Effector CD8-positive, alpha-beta T cell (primary cell): Measurements from ENCODE around the gene SUSD6.

Source experiments
- DNase-seq: peaks from one replicate; lab custom pipeline; 2025; lab: John Stamatoyannopoulos, UW

Gene SUSD6

DNA sequence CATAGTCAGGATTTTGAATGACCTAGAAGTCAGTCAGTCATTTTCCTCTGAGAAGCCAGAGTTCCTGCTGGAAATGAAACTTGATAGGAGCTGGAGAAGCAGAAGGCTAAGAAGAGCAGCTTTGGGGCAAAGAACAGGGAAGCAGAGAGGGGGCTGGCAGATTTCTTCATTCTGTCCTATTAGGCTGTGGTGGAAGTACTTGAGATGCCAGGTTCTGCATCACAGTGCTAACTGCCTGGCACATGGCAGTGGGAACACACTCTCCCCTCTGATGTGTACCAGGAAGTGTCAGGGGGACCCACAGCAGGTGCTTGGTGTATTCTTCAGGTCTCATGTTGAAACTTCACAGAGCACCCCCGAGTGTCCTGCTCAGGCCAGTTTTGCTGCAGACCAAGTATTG is 61.0 kb downstream of the SUSD6 start:
- DNase-seq, result no peak

DNA sequence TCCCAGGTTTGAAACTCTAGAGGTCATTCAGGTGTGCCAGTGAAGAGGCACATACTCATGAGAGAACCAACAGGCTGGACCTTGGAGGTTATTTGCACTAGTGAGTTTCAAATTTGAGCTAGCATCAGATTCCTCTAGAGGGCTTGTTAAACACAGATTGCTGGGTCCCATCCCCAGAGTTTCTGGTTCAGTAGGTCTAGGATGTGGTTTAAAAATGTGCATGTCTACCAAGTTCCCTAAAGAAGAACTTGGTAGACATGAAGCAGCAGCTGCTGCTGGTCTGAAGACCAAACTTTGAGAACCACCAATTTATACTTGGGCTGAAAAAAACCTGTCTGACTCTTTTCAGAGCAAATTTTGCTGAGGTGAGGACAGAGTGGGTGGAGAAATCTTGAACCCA is 61.7 kb downstream of the SUSD6 start:
- no peak for DNase-seq

DNA sequence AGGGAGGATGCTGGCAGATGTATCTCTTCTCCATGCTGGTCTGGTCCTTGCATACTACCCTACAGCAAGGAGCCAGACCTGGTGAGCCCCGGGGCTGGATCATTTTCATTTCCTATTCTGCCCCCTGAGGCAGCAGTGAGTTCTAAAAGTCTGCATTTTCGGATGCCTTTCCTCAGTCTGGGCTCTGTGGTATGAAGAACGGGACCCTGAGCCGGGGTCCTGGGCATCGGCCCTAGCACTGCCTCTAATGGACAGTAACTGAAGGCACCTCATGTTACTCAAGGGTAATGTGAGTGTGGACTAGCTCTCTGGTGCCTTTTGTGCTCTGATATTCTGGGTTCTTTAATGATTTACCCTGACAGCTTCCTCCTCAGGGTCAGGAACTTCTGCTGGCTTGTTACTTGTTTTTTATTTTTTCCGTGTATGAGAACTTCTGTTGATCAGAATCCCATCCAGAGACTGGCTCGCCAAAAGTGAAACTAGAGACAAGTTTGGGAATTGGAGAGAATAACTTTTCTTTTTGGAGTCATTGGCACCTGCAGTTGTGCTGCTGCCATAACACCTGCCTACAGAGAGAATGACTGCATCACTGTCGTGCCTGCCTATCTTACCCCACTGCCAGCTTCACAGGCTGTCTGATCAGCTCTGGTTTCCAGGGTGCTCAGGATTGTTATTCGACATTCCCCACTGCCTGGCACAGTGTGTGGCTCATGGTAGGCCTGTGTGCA is 62.3 kb downstream of the SUSD6 start:
- no peak for DNase-seq

DNA sequence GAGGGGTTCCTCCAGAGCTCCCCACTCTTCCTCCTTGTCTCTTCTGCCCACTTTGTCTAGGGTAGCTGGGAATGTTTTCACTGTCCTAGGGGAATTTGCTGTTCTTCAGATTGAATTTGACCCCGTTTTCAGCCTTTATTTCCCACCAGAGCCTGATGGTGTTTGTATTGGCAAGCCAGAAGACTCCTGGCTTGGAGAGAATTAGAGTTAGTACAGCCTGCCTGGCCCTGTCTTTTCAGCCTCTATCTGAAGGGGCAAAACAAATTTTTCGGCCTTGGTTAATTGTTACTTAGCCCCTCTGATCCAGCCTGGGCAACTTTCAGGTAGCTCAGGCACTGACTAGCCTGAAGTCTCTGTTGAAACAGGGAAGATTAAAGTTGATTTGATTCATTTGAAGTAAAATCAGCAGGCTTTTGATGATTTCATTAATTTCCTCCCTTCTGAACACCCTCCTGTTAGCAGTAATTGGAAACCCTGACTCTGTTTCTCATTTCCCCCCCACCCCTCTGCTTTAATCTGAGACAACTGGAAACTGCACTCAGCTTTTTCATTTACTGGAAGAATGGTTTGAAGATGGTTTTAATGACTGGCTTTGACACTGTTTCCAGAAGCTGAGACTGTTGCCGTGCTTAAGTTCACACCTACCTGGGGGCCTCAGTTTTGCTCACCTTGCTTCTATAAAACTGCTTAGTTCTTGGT is 63.3 kb downstream of the SUSD6 start:
- no peak for DNase-seq

DNA sequence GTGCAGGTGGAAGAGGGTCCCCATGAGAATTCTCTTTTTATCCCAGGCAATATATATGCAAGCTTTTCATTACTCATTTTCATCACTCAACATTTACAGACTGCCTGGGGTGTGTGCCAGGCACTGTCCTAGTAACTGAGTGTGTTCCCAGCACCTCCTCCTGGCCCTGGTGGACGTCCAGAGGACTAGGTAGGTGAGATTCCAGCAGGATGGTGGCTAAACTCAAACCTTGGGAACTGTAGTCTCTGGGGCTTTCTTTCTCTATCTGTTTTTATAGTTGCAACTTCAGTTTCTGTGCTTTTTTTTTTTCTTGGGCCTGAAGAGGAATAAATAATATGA is 63.8 kb downstream of the SUSD6 start:
- no peak for DNase-seq

DNA sequence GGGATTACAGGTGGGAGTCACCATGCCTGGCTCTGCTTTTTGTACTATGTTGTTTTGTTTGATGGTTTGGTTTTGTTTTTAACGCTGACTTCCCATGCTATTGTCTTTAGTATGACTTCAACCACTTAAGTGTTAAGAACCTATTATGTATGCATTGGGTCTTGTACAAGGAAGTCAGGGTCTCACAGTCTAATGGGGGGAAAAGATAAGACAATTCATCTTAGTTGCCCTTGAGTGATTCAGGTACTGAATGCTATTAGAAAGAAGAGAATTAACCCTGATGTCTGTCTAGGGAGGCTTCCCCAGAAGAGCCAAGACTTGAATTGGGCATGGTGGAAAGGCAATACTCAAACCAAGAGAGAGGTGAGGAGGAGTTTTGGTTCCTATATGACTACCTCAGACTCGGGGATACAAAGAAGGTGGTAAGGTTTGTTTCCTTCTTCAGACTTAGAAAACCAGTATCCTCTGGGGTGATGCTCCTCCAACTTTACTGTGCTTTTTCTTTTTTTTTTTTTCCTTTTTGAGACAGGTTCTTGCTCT is 64.6 kb downstream of the SUSD6 start:
- DNase-seq, result no peak

DNA sequence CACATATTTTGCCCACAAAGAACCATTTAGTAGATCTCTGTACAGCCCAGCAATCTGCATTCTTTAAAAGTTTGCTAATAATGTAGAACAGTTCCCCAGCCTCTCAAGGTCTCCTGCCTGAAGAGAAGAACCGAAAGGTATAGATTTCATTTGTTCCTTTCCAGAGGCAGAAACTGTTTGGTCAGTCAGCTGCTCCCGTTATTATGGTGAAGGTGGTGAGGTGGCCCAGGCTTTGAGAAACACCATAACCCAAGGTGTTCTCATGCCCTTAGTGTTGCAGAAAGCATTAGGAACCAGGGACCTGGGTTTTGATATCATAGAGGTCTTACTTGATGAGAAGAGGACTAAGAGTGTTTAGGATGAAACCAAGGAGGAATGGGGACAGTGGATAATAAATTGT is 65.3 kb downstream of the SUSD6 start:
- DNase-seq, result no peak

DNA sequence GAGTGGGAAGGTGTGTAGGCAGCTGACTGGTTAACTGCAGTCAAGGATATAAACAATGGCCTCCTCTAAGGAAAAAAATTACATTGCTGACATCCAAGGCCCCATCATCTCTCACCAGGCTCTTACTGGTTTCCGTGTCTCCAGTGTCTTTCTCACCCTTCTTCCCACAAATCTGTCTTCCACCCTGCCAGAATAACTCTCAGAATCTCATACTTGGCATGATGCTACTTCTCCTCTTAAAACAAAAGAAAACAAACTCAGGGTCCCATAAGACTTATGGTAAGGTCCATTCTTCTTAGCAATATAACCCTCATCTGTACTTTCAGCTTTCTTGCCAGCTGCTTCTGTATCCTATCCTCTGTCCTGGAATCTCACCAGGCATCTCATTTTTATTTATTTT is 68.9 kb downstream of the SUSD6 start:
- DNase-seq, result no peak

DNA sequence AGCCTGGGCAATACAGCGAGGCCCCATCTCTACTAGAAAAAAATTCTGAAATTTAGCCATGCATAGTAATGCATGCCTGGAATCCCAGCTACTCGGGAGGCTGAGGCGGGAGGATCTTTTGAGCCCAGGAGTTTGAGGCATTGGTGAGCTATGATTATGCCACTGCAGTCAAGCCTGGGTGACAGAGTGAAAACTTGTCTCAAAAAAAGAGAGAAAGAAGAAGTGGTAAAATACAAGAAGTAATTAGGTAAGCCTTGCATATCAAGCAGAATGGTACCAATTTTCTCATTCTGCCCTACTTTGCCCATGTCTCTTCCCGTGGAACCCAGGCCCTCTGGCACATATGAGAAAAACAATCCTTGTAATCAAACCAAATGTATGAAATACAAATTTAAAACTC is 70.7 kb downstream of the SUSD6 start:
- no peak for DNase-seq

DNA sequence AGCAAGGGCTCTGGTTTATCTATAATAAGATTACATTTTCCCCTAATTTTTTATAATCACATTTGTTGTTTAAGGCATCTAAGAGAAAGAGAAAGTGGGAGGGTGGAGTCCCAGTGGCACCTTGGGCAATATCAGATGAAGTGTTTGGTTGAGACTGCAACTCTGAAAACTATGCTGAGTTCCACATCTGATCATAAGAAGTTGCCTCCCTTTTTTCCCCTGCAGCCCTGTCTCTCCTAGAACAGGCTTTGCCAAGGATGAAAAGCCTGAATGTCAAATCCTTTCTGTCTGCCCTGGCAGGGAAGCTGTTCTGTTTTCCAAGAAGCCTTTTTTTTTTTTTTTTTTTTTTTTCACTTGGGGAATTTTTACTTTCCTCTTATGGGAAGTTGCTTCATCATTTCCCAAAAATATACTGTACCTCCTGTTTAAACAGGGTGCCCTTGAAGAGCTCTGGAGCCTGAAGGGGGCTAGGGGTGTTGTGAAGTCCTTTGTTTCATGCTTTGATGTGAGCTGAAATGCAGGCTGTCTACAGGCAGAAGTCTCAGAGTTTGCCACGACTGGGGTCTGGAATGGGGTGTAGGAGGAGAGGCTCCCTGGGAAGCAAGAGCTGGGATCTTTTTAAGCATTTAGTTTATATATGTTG is 71.3 kb downstream of the SUSD6 start:
- no peak for DNase-seq

DNA sequence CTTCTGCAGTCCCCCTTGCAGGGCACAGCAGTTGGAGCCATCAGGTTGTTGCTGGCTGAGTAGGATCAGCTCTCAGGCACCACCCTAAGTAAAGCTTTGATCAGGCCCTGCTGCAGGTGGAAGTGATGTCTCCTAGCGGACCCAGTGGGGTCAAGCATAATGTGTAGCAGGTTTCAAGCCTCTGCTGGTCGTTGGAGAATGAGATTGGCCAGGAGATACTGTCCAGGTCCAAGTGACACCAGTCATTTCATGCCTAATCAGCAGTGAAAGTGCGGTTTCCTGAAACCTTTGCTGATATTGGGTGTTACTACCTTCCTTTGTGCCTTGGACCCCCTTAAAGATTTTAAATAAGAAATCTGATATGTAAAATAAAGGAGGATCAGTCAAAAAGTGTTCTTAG is 72.6 kb downstream of the SUSD6 start:
- DNase-seq, result no peak

DNA sequence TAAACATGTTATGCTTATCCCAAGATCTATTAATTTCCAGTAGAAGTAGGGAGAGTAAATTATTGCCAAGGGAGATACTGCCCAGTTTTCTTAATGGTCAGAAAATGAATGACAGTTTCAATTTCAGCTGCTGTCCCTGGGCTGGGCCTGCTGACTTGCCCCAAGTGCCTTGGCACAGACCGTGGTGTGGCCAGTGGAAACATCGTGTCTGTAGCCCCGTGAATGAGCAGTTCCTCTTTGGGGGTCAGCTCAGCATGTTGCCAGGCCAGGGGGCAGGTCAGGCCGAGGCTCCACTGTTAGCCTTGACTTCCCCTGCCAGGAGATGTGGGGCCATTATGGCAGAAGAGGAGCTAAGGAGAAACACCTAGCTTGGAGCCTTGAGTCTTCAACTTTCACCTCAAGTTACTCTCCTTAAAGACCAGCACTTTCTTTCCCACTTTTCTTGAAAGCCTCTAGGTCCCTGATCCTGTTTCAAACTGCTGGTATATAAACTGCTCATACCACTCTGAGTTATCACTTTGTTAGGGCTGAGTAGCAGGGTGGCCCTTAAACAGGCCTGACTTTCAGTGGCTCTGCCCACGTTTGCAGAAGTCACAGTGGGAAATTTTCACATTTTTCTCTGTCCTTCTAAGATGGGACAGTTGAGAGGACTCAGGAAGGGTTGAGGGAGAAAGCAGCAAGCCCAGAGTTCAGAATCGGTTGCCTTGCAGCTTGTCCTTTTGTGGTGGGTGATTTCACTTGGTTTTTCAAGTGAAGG is 73.2 kb downstream of the SUSD6 start:
- DNase-seq, result no peak

DNA sequence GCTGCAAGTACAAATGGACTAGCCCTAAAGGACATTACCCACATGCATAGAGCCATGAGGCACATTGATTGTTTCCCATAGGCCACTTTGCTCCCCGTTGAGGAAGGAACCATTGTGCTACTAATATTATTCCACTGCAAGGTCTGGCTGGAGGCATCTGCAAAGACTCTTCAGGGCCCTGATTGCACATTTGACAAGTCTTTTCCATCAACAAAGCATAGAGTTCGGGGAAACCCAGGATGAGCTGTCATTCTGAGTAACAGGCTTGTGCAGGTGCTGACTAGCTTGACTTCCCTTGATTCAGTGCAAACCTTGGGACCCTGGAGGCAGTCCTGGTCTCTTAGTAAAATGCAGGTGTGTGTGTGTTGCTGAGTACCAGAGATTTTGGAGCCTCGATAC is 73.8 kb downstream of the SUSD6 start:
- no peak for DNase-seq

DNA sequence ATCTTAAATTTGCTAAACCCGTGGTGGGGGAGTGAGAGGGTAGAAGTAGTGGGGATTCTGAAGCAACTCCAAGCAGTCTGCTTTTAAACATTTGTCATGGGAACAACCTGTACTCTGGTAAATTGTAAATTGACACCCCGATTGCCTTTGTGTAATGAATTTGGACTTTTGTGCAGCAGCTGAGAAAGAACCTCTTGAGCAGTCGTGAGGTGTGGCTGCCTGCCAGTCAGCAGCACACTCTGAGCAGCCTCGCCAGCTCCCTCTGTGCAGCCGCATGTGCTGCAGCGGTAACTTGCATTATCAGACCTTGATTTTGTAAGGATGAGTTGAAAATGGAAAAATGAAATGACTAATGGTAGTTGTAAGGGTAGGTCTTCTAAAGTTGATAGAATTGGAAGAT is 74.3 kb downstream of the SUSD6 start:
- no peak for DNase-seq

DNA sequence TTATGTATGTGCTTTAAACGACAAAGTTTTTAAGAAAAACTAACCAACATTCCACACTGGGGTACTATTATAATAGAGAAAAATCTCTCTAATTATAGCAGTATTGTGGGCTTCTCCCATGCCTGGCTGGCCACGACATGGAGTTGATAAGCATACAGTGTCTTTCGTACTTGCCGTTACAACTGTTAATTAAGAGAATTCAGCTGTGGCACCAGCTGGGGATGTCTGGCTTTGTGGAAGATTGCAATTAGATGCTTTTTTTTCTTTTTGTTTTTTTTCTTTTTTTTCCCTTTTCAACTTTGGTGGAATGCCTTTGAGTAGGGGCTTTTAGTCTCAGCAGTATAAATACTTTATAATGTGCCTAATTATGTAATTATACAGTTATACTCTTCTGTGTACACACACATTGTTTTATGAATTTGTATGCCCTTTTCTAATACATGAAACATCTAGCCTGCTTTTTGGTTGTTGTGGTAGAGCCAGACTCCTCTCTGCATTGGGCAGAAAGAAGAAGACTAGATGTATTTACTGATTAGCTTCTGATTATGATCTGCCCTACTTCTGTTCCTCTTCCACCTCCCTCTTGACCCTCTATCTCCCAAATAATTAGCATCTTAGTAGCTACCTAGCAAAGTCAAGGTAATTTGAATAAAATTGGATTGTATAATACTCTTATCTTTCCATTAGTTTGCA is 76.4 kb downstream of the SUSD6 start:
- DNase-seq, result no peak

DNA sequence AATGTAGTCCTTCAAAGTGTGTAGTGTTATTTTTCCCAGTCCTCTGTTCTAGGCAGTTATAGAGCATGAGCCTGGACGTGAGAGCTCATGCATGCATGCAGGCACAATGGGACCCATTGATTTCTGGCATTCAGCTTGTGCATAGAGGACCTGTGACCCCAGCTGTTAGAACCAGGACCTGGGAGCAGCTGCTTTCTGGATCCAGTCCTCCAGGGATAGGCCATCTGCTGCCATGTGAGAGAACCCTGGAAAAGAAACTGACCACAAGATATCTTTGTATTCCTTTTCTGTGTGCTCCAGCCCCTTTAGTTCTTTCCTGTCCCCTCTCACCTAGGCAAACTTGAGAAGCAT is 76.9 kb downstream of the SUSD6 start:
- no peak for DNase-seq

DNA sequence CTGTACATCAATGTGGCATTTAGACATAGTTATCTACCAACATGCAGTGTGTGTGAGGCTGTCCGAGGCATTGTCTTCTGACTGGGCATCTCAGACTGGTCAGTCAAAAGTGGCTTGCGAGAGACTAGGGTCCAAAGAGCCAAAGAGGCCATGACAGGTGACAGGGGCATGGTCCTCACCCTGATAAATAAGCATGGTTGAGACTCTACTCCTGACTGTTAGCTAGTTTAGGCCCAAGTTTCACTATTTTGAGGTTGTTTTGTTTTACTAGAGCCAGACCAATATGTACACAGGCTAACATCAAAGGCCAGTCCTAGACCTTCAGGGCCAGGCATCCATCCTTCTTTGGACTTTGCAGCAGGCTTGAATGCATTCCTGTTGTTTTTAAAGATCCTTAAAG is 78.6 kb downstream of the SUSD6 start:
- no peak for DNase-seq

DNA sequence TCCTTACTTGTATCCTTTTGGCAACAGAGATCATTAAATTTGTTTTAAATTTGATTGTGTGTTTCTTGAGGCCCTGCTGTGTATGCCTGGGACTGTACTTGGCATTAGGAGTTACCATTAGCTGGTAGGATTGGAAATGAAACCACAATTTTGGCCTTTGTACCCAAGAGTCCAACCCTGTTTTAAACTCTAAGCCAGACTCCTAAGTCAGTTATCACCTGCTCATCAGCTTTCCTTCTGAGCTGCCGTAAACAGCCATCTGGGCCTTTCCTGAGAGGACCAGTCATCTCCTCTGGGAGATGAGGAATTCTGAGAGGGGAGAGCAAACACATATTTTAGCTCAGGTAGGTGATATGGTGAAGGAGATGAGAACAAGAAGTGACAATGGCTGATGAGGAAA is 81.2 kb downstream of the SUSD6 start:
- no peak for DNase-seq

DNA sequence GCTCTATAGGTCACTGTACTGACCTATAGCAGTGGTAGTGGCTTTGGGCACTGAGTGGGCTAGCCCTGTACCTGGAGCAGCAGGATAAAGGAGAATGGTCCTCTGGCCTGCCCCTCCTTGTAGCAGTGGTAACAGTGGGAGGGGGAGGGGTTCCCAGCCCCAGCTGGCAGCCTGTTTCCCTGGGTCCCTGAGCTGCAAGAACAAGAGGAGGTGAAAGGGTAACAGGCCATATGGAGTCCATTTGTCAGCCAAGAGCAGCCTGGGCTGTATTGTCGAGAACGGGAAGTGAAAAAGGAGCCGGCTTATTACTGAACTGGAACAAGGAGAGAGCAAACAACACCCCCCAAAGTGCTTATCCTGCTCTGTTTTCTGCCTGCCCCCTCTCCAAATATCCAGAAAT is 81.7 kb downstream of the SUSD6 start:
- no peak for DNase-seq

DNA sequence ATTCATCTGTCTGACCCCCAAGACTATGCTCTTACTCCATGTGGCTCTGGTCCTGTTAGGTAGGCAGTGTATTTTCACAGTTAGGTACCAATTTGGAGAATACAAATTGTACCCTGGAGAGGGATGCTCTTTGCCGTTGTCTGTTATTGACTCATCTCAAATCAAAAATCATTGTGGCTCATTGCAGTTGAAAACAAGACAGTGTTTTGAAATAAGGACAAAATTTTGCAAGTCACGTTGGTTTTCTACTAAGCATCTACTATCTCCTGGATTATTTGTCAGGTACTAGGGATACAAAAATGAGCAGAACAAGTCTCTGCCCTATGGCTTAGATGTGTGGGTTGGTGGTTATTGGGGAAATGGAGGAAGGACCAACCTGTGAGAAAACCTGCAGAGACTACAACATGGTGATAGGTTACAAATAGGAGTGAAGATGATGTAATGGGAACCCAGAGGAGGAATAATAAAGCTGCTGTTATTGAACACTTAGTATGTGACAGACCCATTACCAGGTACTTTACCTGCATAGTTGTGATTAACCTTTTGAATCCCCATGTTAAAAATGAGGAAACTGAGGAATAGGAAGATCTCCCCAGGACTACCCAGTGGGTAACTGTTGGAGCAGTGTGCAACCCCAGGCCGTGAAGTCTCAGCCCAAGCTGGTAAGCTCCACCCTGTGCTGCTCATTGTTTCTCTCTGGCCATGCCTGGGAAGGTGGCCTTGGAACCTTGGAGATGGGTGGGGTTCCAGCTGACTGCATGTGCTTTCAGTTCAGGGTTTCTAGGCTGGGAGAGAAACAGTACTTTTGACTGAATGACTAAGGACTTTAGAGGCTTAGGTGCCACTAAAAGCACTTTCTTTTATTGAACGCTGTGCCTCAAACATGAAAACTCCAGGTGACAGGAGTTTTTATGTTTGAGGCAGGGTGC is 82.7 kb downstream of the SUSD6 start:
- no peak for DNase-seq

DNA sequence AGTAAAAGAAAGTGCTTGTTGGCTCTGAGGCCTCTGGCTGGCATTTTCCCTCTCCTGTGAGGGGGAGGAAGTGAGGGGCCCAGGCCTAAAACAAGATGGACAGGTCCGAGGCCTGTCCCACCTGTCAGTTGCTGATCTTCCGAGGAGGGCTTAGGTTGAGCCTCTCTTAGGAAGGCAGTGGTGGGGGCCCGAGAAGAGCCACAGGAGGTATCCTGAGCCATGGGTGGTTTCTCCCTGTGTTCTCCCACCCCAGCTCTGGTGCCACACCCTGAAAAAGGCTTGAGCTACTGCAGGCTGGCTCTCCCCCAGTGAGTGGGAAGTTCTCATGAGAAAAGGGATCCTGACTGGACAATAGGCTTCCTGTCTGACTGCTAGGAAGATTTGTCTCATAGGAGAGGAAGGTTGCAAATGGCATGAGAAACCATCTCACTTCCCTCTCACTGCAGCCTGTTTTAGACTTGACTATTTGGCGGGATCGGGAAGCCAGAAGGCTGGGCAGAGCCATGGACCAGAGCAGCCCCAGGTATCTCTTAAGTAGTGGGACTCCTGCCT is 83.4 kb downstream of the SUSD6 start:
- DNase-seq, result no peak
